Motor neuron (in vitro differentiated cells): Measurements from ENCODE around the gene DYRK1B. TPM values are rescaled to one million over a fixed set of nuclear protein-coding genes. Genes with fewer than 3 reads are reported as not detected.
A peak's percentile ranks its signal among the peaks of the same experiment; 100 is the strongest.

Experiments used
- ATAC-seq, 8 experiments: fragments of 200-7000 bp; cut with Tn5 transposase; replicated peaks in 6 of 8; 2 replicates each; pipeline ENCODE4 v1.8.0; 2021; ENCODE audit warnings: mild to moderate bottlenecking in 8 of 8, moderate library complexity in 8 of 8
- H3K27ac ChIP-seq, 2 donors: fragments of 250-450 bp; sonication (Bioruptor Pico); 2 replicates each; pipeline ENCODE4 v1.9.0; 2021; ENCODE audit warnings: antibody characterized with exemption in 2 of 2, mild to moderate bottlenecking in 2 of 2, moderate library complexity in 1 of 2
- H3K4me1 ChIP-seq, 2 donors: fragments of 250-450 bp; sonication (Bioruptor Pico); replicated peaks in 1 of 2; 2 replicates each; pipeline ENCODE4 v1.6.1; 2021; ENCODE audit warnings: antibody characterized with exemption in 2 of 2, mild to moderate bottlenecking in 2 of 2, moderate library complexity in 1 of 2
- H3K4me3 ChIP-seq, 5 donors: fragments of 250-450 bp; sonication (Bioruptor Pico); 2 replicates each; pipeline ENCODE4 v1.9.0; 2021; ENCODE audit warnings: antibody characterized with exemption in 5 of 5, mild to moderate bottlenecking in 5 of 5, moderate library complexity in 4 of 5
- WGBS, 10 experiments: fragments of 450-650 bp; shearing (Covaris generic); methylation state at CpG; one replicate each; pipeline ENCODE4 v1.0.0; 2022; 5-methylcytosine and 5-hydroxymethylcytosine counted together
- in situ Hi-C, 9 experiments: fragments of 400-800 bp; cut with MboI; loops; one replicate each; pipeline ENCODE4 v1.15.0; 2021; ENCODE audit warnings: low sequenced_read_pairs in 9 of 9, low pct_unique_long_range_greater_than_20kb in 2 of 9; ENCODE audit not compliant: unreplicated experiment in 9 of 9
- total RNA-seq, 8 experiments: library from RNA; unstranded; fragments of 300-600 nt; gene quantifications; 2 replicates each; pipeline versions ENCODE4 v1.2.3 to v1.2.4, GENCODE V29; 2022

DYRK1B gene
- total RNA-seq, 8 experiments from 2014 or later = 8.9 to 27.3 (median 13.6) TPM

DNA sequence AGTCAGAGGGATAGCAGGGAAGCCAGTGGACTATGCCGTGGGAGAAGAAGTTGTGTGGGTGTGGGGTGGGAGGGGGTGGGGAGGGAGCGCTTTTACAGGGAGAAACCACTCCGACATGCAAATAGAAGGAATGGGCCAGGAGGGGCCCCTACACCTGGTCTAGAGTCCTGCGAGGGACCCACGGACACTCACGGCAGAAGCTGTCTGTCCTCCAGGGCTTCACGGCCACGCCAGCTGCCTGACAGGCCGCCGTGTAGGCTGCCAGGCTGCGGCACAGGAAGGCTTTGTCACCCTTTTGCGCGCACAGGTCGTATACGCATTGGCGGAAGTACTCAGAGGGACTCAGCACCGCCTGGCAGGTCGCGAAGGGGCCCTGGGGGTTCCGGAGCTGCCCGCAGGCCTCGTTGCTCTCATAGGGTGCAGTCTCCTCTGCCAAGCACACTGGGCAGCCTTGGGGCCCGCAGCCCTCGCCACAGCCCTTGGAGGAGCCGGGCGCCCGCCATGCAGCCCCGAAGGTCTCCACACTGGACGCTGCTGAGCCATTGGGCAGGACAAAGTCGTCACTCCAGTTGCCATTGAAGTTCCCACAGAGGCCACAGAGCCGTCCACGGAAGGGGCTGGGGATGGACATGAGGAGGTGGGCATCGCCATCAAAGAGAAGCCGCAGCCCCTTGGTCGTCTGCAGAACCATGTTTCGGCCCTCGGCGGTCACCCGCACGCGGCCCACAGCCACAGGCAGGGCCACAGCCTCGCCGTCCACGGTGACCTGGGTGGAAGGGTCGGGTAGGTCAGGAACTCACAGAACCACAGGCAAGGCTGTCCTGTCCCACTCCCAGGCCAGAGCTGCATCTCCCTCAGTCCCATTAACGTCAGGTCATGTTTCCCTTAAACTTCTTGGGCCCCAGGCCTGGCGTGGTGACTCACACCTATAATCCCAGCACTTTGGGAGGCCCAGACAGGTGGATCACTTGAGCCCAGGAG, 38.2 kb upstream of the DYRK1B start:
- Histone ChIP-seq H3K4me3 (no peak overlapping the region), H3K4me1 (no peaks in the 10 kb centered on the region), H3K27ac (no peak overlapping the region)
- ATAC-seq = no peak
- WGBS, 10 experiments = 50 to 100% (median 71%) methylated on average over 1 to 15 of the region's 47 CpGs; no CpG with 5 or more reads in 4 of the 10 experiments
- in situ Hi-C loops = no loop called here

DNA sequence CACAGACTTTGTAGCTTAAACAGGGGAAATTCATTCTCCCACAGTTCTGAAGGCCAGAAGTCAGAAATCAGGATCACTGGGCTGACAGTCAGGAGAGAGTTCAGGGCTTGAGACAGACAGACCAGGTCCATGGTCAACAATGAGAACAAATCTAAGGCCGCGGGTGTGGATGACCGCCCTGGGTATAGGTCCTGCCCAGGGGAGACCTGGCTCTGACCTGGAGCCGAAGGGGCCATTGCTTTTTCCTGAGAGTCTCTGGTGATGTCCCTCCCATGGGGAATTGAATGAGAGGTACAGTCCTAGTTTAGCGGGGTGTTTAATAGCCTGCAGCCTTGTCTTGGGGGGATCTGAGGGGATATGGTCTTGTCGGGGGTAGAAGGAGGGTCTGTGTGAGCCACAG, 37.4 kb upstream of the DYRK1B start:
- Histone ChIP-seq H3K4me3 (no peak overlapping the region), H3K27ac (no peak overlapping the region), H3K4me1 (no peaks in the 10 kb centered on the region)
- WGBS, 10 experiments = 60 to 94% methylated on average over 1 to 3 of the region's 6 CpGs; no CpG with 5 or more reads in 8 of the 10 experiments
- in situ Hi-C loops = no loop called here
- no peak for ATAC-seq

GRCh38 chr19:39870171-39870971, 36.4 kb upstream of the DYRK1B start:
- 0 to 35% (median 20%) methylated on average over 1 to 10 of the region's 16 CpGs; no CpG with 5 or more reads in 5 of the 10 experiments for WGBS, 10 experiments
- in situ Hi-C loops = no loop called here
- peak in 4 of 8 experiments; percentile 29 to 74 (median 48) for ATAC-seq
- no peaks in the 10 kb centered on the region for H3K4me1 ChIP-seq
- no peak overlapping the region for H3K4me3 ChIP-seq
- no peak overlapping the region for H3K27ac ChIP-seq

DNA sequence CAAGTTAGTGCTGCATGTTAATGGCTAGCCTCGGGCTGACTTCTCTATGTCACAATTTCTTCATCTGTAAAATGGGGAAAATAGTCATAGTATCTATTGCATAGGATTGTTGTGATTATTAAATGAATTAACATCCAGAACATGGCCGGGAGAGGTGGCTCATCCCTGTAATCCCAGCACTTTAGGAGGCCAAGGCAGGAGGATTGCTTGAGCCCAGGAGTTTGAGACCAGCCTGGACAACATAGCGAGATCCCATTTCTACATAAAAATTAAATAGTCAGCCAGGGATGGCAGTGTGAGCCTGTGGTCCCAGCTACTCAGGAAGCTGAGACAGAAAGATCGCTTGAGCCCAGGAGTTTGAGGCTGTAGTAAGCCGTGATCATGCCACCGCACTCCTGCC, 34.0 kb upstream of the DYRK1B start:
- in situ Hi-C loops = no loop called here
- no peak overlapping the region for H3K27ac ChIP-seq
- 63 to 100% (median 88%) methylated on average over 2 to 6 of the region's 6 CpGs; no CpG with 5 or more reads in 1 of the 10 experiments for WGBS, 10 experiments
- no peak overlapping the region for H3K4me3 ChIP-seq
- no peaks in the 10 kb centered on the region for H3K4me1 ChIP-seq
- ATAC-seq = no peak

GRCh38 chr19:39867133-39867532, 33.2 kb upstream of the DYRK1B start:
- Histone ChIP-seq H3K4me1 (no peaks in the 10 kb centered on the region), H3K27ac (no peak overlapping the region), H3K4me3 (no peak overlapping the region)
- peak in 1 of 8 experiments; percentile 69 for ATAC-seq
- WGBS, 10 experiments = 80 to 100% methylated on average over 1 of the region's 2 CpGs; no CpG with 5 or more reads in 8 of the 10 experiments
- in situ Hi-C loops = no loop called here

DNA sequence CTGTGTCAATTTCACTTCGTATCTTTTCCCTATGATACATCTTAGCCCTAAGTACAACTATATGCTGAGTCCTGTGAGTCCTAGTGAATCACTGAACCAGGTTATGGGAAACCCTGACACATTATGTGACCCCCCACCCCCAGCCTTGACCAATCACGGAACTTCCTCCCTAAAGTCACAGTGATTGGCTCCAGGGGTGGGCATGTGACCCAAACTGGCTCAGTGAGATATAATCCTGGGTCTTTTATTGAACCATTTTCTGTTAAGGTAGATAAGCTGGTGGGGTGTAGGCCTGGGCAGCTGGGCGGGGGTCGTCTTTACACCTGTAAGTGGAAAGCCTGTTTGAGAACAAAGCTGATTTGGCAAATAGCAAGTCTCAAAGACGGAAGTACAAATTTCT, 32.0 kb upstream of the DYRK1B start:
- H3K4me3 ChIP-seq = no peak overlapping the region
- in situ Hi-C loops = no loop called here
- WGBS, 10 experiments = 25 to 100% (median 68%) methylated on average over 1 to 5 of the region's 5 CpGs; no CpG with 5 or more reads in 4 of the 10 experiments
- no peaks in the 10 kb centered on the region for H3K4me1 ChIP-seq
- no peak for ATAC-seq
- H3K27ac ChIP-seq = no peak overlapping the region

GRCh38 chr19:39865186-39865585, 31.2 kb upstream of the DYRK1B start:
- H3K4me3 ChIP-seq = no peak overlapping the region
- in situ Hi-C loops = no loop called here
- H3K4me1 ChIP-seq = no peaks in the 10 kb centered on the region
- no peak for ATAC-seq
- WGBS, 10 experiments = 63 to 92% (median 83%) methylated on average over 2 of the region's 2 CpGs; no CpG with 5 or more reads in 6 of the 10 experiments
- no peak overlapping the region for H3K27ac ChIP-seq

- in situ Hi-C loops = no loop called here
- peak in 2 of 8 experiments; percentile 16 to 59 for ATAC-seq
- Histone ChIP-seq H3K4me3 (no peak overlapping the region), H3K27ac (no peak overlapping the region), H3K4me1 (no peaks in the 10 kb centered on the region)
- 0 to 100% (median 62%) methylated on average over 1 to 2 of the region's 2 CpGs; no CpG with 5 or more reads in 3 of the 10 experiments for WGBS, 10 experiments
Measured at GRCh38 chr19:39864118-39864517, 30.2 kb upstream of the DYRK1B start.

DNA sequence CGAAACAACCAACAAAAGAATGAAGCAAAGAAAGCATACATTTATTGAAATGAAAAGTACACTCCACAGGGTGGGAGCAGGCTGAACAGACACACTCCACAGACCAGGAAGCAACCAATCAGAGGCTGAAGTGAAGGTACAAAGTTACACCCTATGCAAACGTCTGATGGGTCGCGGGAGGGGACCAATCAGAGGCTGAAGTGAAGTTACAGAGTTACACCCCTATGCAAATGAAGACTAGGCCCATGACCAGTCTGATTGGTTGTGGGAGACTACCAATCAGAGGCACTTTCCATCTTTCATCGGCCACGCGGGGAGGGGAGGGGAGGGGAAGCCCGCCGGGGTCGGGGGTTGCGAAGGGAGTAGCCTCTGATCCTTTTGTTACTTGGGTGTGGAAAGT, 24.6 kb upstream of the DYRK1B start:
- 20 to 100% (median 65%) methylated on average over 1 to 4 of the region's 11 CpGs; no CpG with 5 or more reads in 2 of the 10 experiments for WGBS, 10 experiments
- Histone ChIP-seq H3K4me3 (no peak overlapping the region), H3K4me1 (no peaks in the 10 kb centered on the region), H3K27ac (no peak overlapping the region)
- ATAC-seq = peak in 4 of 8 experiments; percentile 58 to 70 (median 66)
- in situ Hi-C loops = no loop called here

DNA sequence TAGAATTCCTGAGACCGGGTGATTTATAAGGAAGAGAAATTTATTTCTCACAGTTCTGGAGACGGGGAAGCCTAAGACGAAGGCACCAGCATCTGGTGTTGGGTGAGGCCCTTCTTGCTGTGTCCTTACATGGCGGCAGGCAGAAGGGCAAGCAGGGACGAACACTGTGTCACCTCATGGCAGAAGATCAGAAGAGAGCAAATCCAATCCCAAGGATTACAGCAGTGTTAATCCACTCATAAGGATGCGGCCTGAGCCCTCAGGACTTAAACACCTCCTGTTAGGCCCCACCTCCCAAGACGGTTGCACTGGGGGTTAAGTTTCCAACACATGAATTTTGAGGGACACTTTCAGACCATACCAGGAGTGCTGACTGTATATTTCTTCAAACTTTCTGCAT, 18.9 kb upstream of the DYRK1B start:
- in situ Hi-C loops = no loop called here
- Histone ChIP-seq H3K27ac (no peak overlapping the region), H3K4me1 (no peaks in the 10 kb centered on the region), H3K4me3 (no peak overlapping the region)
- whole genome bisulfite sequencing, 10 experiments = 52 to 91% (median 82%) methylated on average over 1 to 6 of the region's 7 CpGs; no CpG with 5 or more reads in 4 of the 10 experiments
- ATAC-seq = no peak

GRCh38 chr19:39850892-39851291, 16.9 kb upstream of the DYRK1B start:
- Histone ChIP-seq H3K4me1 (peaks cover 5 to 6% of the 10 kb centered on the region in 2 donors), H3K4me3 (no peak overlapping the region), H3K27ac (no peak overlapping the region)
- in situ Hi-C loops = no loop called here
- no peak for ATAC-seq
- 20 to 80% (median 70%) methylated on average over 1 to 2 of the region's 2 CpGs; no CpG with 5 or more reads in 3 of the 10 experiments for WGBS, 10 experiments

DNA sequence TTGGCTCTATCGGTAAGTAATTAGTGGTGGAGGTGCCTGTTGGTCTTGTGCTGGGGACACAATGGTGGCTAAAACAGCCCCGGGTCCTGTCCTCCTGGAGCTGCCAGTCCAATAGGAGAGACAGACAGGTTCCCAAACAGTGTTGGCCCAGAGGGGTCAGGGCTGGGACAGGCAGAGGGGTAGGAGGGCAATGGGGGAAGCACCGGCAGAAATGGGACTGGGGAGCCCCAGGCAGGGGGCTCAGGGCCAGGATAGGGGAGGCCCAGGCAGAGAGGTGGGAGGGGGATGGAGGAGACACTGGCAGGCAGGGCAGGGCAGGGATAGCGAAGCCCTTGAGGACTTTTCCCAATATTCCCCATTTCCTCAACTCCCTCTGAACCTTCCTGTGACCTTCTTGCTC, 14.4 kb upstream of the DYRK1B start:
- Histone ChIP-seq H3K4me3 (no peak overlapping the region), H3K4me1 (peaks cover 21 to 22% of the 10 kb centered on the region in 2 donors), H3K27ac (no peak overlapping the region)
- in situ Hi-C loops = loop anchor here in 1 of 9 experiments (25.0 kb wide), 1 partner anchor 311 kb away; the partner anchor contains the start of genes EID2 and EID2B
- ATAC-seq = no peak
- 60 to 100% (median 100%) methylated on average over 1 to 2 of the region's 4 CpGs; no CpG with 5 or more reads in 5 of the 10 experiments for WGBS, 10 experiments
